ENCODE data around the gene IL23R.

GRCh38 chr1:67159233-67159632, 7.0 kb upstream of the IL23R start:
- TF ChIP-seq CTCF (IDR thresholded peaks at IDR 0.05; ENCODE audit: insufficient read depth, low read length, poor library complexity, severe bottlenecking) (no peak), EZH2phosphoT487 (conservative IDR thresholded peaks at IDR 0.05; ENCODE audit: low read length) (no peak)

Data from SU-DHL-6 (cell line).